SU-DHL-6 (cell line): Measurements from ENCODE around the gene PRIMPOL.
"Not testable (repeated sequence)": the region's sequence is repeated elsewhere in the genome, so short reads cannot be mapped to it uniquely, and the experiment has no call there.

ENCODE experiments used
- H2AFZ ChIP-seq: fragments of 200-600 bp; sonication (generic); 2 replicates; pipeline ENCODE4 v1.6.1; 2014; ENCODE audit warnings: low read depth, mild to moderate bottlenecking, moderate library complexity, mixed read lengths, antibody characterized with exemption, low read length; ENCODE audit not compliant: severe bottlenecking
- H3F3A ChIP-seq: fragments of 200-600 bp; shearing (Covaris generic); 2 replicates; pipeline ENCODE4 v1.6.0; 2016; ENCODE audit warnings: antibody characterized with exemption, mild to moderate bottlenecking; ENCODE audit not compliant: insufficient read depth
- H3K27ac ChIP-seq: fragments of 200-600 bp; sonication (generic); 2 replicates; pipeline ENCODE4 v1.5.1; 2016; ENCODE audit warnings: low read depth, mild to moderate bottlenecking, low read length, moderate library complexity, mixed read lengths
- H3K27me3 ChIP-seq: fragments of 200-600 bp; sonication (generic), shearing (Covaris generic); 2 replicates; pipeline ENCODE4 v1.6.0; 2014; ENCODE audit warnings: mild to moderate bottlenecking, low read length
- H3K36me3 ChIP-seq: fragments of 200-600 bp; sonication (generic); 2 replicates; pipeline ENCODE4 v1.6.1; 2014; ENCODE audit warnings: mild to moderate bottlenecking, low read length, mixed read lengths
- H3K4me2 ChIP-seq: fragments of 300-600, 200-600 bp; shearing (Covaris generic), sonication (generic); 2 replicates; pipeline ENCODE4 v1.6.0; 2014; ENCODE audit warnings: low read length, low read depth, mild to moderate bottlenecking; ENCODE audit not compliant: poor library complexity, severe bottlenecking
- H3K4me3 ChIP-seq: fragments of 200-600 bp; sonication (generic); 2 replicates; pipeline ENCODE4 v1.5.1; 2014; ENCODE audit warnings: antibody characterized with exemption, low read length, mild to moderate bottlenecking, mixed read lengths; ENCODE audit not compliant: insufficient read depth, poor library complexity, severe bottlenecking
- H3K79me2 ChIP-seq: fragments of 200-600 bp; sonication (generic); 2 replicates; pipeline ENCODE4 v1.6.1; 2014; ENCODE audit warnings: mild to moderate bottlenecking, low read length, moderate library complexity; ENCODE audit not compliant: insufficient read depth
- H3K9ac ChIP-seq: fragments of 200-600 bp; sonication (generic); 2 replicates; pipeline ENCODE4 v1.7.0; 2014; ENCODE audit warnings: mild to moderate bottlenecking, low read length
- H3K9me2 ChIP-seq: fragments of 200-600 bp; sonication (generic); replicated peaks from 2 replicates; pipeline ENCODE4 v1.6.1; 2014; ENCODE audit warnings: low read length; ENCODE audit not compliant: insufficient read depth
- H3K9me3 ChIP-seq: fragments of 200-600 bp; sonication (generic); 2 replicates; pipeline ENCODE4 v1.6.1; 2014; ENCODE audit warnings: low read length, mixed read lengths; ENCODE audit not compliant: insufficient read depth
- H4K20me1 ChIP-seq: fragments of 200-600 bp; sonication (generic); 2 replicates; pipeline ENCODE4 v1.6.1; 2014; ENCODE audit warnings: low read depth, mild to moderate bottlenecking, antibody characterized with exemption, low read length, moderate library complexity, mixed read lengths
- CTCF ChIP-seq: fragments of 200-600 bp; sonication (generic); IDR thresholded peaks from one replicate; pipeline ENCODE4 v1.5.1; 2017; ENCODE audit warnings: antibody characterized with exemption, mild to moderate bottlenecking, low read length, moderate library complexity; ENCODE audit not compliant: insufficient read depth, poor library complexity, severe bottlenecking
- EZH2phosphoT487 ChIP-seq: fragments of 200-600 bp; sonication (generic), shearing (Covaris generic); conservative IDR thresholded peaks from 2 replicates; pipeline ENCODE4 v1.6.1; 2018; ENCODE audit warnings: mild to moderate bottlenecking, antibody characterized with exemption, low read length, moderate library complexity, mixed read lengths

PRIMPOL gene

GRCh38 chr4:184655889-184656869 lies 6.6 kb downstream of the PRIMPOL start:
- peak overlapping the region; percentile 35 for H3K4me2 ChIP-seq

GRCh38 chr4:184657144-184657543 lies 7.6 kb downstream of the PRIMPOL start:
- Histone ChIP-seq H3F3A (peaks cover 15% of the 10 kb centered on the region; the same call in 1 of the 2 replicates), H3K27ac (peak overlapping the region; percentile 28; the same call in 1 of the 2 replicates), H3K27me3 (no peaks in the 10 kb centered on the region), H3K9me3 (no peaks in the 10 kb centered on the region), H3K4me3 (no peak overlapping the region), H3K9me2 (no peaks in the 10 kb centered on the region), H3K9ac (no peak overlapping the region), H4K20me1 (no peaks in the 10 kb centered on the region), H3K79me2 (no peaks in the 10 kb centered on the region), H2AFZ (no peak overlapping the region), H3K36me3 (0 out of 2 replicates have a peak, but pooled peaks cover 6% of the 10 kb centered on the region), H3K4me2 (peak overlapping the region; percentile 35)
- TF ChIP-seq EZH2phosphoT487 (no peak), CTCF (no peak)

More at GRCh38 chr4:184655889-184656869, 6.6 kb downstream of the PRIMPOL start:
- no peaks in the 10 kb centered on the region for H3K9me2 ChIP-seq
- no peak overlapping the region for H2AFZ ChIP-seq
- no peaks in the 10 kb centered on the region for H3K79me2 ChIP-seq
- H3K4me3 ChIP-seq: no peak overlapping the region
- no peak overlapping the region for H3K9ac ChIP-seq
- no peaks in the 10 kb centered on the region for H3K9me3 ChIP-seq
- peaks cover 9% of the 10 kb centered on the region; the same call in 1 of the 2 replicates for H3F3A ChIP-seq
- no peaks in the 10 kb centered on the region for H4K20me1 ChIP-seq
- 0 out of 2 replicates have a peak overlapping the region, but pooled peaks have one; percentile 28 for H3K27ac ChIP-seq
- TF ChIP-seq CTCF (no peak), EZH2phosphoT487 (no peak)
- H3K36me3 ChIP-seq: 0 out of 2 replicates have a peak, but pooled peaks cover 6% of the 10 kb centered on the region
- H3K27me3 ChIP-seq: no peaks in the 10 kb centered on the region

GRCh38 chr4:184657820-184658219 lies 8.3 kb downstream of the PRIMPOL start:
- H3F3A ChIP-seq: peaks cover 16% of the 10 kb centered on the region; the same call in 1 of the 2 replicates
- not testable (repeated sequence) for H2AFZ ChIP-seq, H3K4me3 ChIP-seq, H3K9me2 ChIP-seq, H3K36me3 ChIP-seq, H3K27me3 ChIP-seq, H3K79me2 ChIP-seq, H4K20me1 ChIP-seq, H3K9me3 ChIP-seq, H3K4me2 ChIP-seq, H3K9ac ChIP-seq, H3K27ac ChIP-seq

- no peak overlapping the region for H2AFZ ChIP-seq
- H3K9me2 ChIP-seq: no peaks in the 10 kb centered on the region
- H3K9ac ChIP-seq: no peak overlapping the region
- no peaks in the 10 kb centered on the region for H3K79me2 ChIP-seq
- H3K4me3 ChIP-seq: no peak overlapping the region
- no peak overlapping the region for H3K27ac ChIP-seq
- H3K9me3 ChIP-seq: no peaks in the 10 kb centered on the region
- H3K36me3 ChIP-seq: 0 out of 2 replicates have a peak, but pooled peaks cover 6% of the 10 kb centered on the region
- no peak overlapping the region for H3K4me2 ChIP-seq
- TF ChIP-seq CTCF: no peak
- no peak for TF ChIP-seq EZH2phosphoT487
- H3F3A ChIP-seq: peaks cover 16% of the 10 kb centered on the region; the same call in 1 of the 2 replicates
- no peaks in the 10 kb centered on the region for H3K27me3 ChIP-seq
- H4K20me1 ChIP-seq: no peaks in the 10 kb centered on the region
Measured at GRCh38 chr4:184660978-184661377, 11.4 kb downstream of the PRIMPOL start.
